Cardiac muscle cell (in vitro differentiated cells and primary cell): ENCODE results near the gene IWS1. TPM values are rescaled to one million over a fixed set of nuclear protein-coding genes. Genes with fewer than 3 reads are reported as not detected.

Source experiments
- DNase-seq, 2 donors: peaks; one replicate each; pipeline versions ENCODE4 v3.0.0 to v3.0.0-alpha.2; 2010 to 2017; ENCODE audit warnings: low read depth in 1 of 2, low spot score in 1 of 2
- H3K27ac ChIP-seq: fragments of 200-600 bp; sonication (generic); 2 replicates; pipeline ENCODE4 v1.5.1; 2016
- H3K27me3 ChIP-seq: fragments of 200-600 bp; sonication (generic); 2 replicates; pipeline ENCODE4 v1.6.0; 2016; ENCODE audit warnings: control low read depth
- H3K36me3 ChIP-seq: fragments of 200-600 bp; sonication (generic); 2 replicates; pipeline ENCODE4 v1.5.1; 2016; ENCODE audit warnings: control low read depth
- H3K4me1 ChIP-seq: fragments of 200-600 bp; sonication (generic); 2 replicates; pipeline ENCODE4 v1.8.1; 2017; ENCODE audit warnings: low read depth, mild to moderate bottlenecking, mixed run types
- H3K4me3 ChIP-seq: fragments of 200-600 bp; sonication (generic); 2 replicates; pipeline ENCODE4 v1.5.1; 2016; ENCODE audit warnings: mild to moderate bottlenecking
- H3K9me3 ChIP-seq: fragments of 200-600 bp; sonication (generic); 2 replicates; pipeline ENCODE4 v1.5.1; 2017; ENCODE audit warnings: low read depth, mild to moderate bottlenecking, control low read depth
- polyA plus RNA-seq: library from polyadenylated mRNA; unstranded; fragments of >200 nt; fragmentation: Nextera tagmentation; extraction: Ambion mirVana; gene quantifications from 2 replicates; pipeline ENCODE4 v1.2.1, GENCODE V29; 2016
- total RNA-seq: library from RNA; depleted of rRNA; stranded (reverse); fragments of >200 nt; gene quantifications from 2 replicates; pipeline ENCODE4 v1.2.3, GENCODE V29; 2016
- TF ChIP-seq, protein P1 (sequence below): IDR thresholded peaks from 2 replicates; pipeline ENCODE4 v1.5.1; 2012; ENCODE audit warnings: low read depth, mild to moderate bottlenecking, low read length

The IWS1 gene
- total and polyA plus RNA-seq, 2 experiments from 2014 or later: 52.4 to 55.6 TPM

GRCh38 chr2:127469051-127469450 lies 57.2 kb downstream of the IWS1 start:
- Histone ChIP-seq H3K4me3 (no peak overlapping the region), H3K27ac (no peak overlapping the region), H3K36me3 (no peaks in the 10 kb centered on the region), H3K27me3 (no peaks in the 10 kb centered on the region), H3K4me1 (no peaks in the 10 kb centered on the region), H3K9me3 (no peaks in the 10 kb centered on the region)
- no peak for DNase-seq
- TF ChIP-seq, protein P1, sequence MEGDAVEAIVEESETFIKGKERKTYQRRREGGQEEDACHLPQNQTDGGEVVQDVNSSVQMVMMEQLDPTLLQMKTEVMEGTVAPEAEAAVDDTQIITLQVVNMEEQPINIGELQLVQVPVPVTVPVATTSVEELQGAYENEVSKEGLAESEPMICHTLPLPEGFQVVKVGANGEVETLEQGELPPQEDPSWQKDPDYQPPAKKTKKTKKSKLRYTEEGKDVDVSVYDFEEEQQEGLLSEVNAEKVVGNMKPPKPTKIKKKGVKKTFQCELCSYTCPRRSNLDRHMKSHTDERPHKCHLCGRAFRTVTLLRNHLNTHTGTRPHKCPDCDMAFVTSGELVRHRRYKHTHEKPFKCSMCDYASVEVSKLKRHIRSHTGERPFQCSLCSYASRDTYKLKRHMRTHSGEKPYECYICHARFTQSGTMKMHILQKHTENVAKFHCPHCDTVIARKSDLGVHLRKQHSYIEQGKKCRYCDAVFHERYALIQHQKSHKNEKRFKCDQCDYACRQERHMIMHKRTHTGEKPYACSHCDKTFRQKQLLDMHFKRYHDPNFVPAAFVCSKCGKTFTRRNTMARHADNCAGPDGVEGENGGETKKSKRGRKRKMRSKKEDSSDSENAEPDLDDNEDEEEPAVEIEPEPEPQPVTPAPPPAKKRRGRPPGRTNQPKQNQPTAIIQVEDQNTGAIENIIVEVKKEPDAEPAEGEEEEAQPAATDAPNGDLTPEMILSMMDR: no peak

DNA sequence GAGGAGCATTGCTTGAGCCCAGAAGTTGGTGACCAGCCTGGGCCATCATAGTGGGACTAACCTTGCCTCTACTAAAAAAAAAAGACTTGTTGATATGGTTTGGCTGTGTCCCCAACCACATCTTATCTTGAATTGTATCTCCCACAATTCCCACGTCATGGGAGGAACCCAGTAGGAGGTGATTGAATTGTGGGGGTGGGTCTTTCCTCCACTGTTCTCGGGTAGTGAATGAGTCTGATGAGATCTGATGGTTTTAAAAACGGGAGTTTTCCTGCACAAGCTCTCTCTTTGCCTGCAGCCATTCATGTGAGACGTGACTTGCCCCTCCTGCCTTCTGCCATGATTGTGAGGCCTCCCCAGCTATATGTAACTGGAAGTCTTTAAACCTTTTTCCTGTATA lies 61.0 kb downstream of the IWS1 start:
- Histone ChIP-seq H3K4me3 (no peak overlapping the region), H3K36me3 (no peaks in the 10 kb centered on the region), H3K9me3 (no peaks in the 10 kb centered on the region), H3K27ac (no peak overlapping the region), H3K4me1 (no peaks in the 10 kb centered on the region), H3K27me3 (no peaks in the 10 kb centered on the region)
- TF ChIP-seq, protein P1: no peak
- DNase-seq: no peak

- Histone ChIP-seq H3K4me1 (no peaks in the 10 kb centered on the region), H3K36me3 (no peaks in the 10 kb centered on the region), H3K4me3 (no peak overlapping the region), H3K27me3 (no peaks in the 10 kb centered on the region), H3K27ac (no peak overlapping the region), H3K9me3 (no peaks in the 10 kb centered on the region)
- no peak for DNase-seq
- TF ChIP-seq, protein P1: no peak
Observed at GRCh38 chr2:127464470-127465257, 61.6 kb downstream of the IWS1 start.

DNA sequence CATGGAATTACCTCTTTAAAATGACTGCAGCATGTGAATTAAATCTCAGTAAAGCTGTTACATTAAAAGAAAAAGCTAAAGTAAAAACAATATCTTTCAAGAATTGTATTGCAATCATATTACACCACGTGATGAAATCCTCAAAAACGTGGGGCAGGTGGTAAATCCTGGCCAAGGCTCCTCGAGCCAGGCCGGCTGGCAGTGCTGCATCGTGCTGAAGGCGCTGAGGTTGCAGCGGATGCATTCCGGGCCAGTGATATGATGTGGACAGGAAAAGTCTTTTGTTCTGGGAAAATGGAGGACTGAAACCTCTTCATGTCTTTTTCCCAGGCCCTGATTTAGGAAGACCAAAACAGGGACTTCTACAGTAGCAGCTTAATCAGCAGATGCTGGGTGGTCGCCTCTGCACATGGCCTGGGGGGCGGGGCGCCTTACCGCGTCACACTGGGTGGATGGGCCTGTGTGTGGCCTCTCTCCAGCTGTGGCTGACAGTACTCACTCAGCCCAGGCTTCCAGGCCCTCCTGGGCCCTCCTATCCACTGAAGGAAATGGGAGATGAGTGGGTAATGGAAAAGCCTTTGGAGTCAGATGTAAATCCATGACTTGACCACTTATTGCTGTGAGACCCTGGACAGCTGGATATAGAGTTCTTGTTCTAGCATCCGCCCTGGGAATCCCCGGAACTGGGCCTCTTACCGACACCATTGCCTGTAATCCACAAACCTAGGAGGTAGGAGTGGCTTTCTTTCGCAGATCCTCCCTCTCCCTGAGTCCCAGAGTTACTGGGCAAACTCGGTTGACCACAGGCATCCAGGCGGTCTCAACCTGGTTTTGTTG lies 62.9 kb downstream of the IWS1 start:
- Histone ChIP-seq H3K27ac (peak overlapping the region; percentile 16), H3K36me3 (no peaks in the 10 kb centered on the region), H3K9me3 (no peaks in the 10 kb centered on the region), H3K4me3 (no peak overlapping the region), H3K27me3 (no peaks in the 10 kb centered on the region), H3K4me1 (no peaks in the 10 kb centered on the region)
- TF ChIP-seq, protein P1: no peak
- peak; percentile 16 to 47 for DNase-seq

- H3K27ac ChIP-seq: no peak overlapping the region
- no peaks in the 10 kb centered on the region for H3K36me3 ChIP-seq
- no peaks in the 10 kb centered on the region for H3K4me1 ChIP-seq
- DNase-seq: no peak
- H3K27me3 ChIP-seq: no peaks in the 10 kb centered on the region
- no peak overlapping the region for H3K4me3 ChIP-seq
- TF ChIP-seq, protein P1: no peak
- H3K9me3 ChIP-seq: no peaks in the 10 kb centered on the region
Observed at GRCh38 chr2:127462461-127462860, 63.8 kb downstream of the IWS1 start.
